Fibroblast of skin of scalp (primary cell): ENCODE data around the gene MRPL52.

Source experiments
- DNase-seq: peaks from one replicate; pipeline ENCODE4 v3.0.0-alpha.2; 2013

MRPL52 gene

DNA sequence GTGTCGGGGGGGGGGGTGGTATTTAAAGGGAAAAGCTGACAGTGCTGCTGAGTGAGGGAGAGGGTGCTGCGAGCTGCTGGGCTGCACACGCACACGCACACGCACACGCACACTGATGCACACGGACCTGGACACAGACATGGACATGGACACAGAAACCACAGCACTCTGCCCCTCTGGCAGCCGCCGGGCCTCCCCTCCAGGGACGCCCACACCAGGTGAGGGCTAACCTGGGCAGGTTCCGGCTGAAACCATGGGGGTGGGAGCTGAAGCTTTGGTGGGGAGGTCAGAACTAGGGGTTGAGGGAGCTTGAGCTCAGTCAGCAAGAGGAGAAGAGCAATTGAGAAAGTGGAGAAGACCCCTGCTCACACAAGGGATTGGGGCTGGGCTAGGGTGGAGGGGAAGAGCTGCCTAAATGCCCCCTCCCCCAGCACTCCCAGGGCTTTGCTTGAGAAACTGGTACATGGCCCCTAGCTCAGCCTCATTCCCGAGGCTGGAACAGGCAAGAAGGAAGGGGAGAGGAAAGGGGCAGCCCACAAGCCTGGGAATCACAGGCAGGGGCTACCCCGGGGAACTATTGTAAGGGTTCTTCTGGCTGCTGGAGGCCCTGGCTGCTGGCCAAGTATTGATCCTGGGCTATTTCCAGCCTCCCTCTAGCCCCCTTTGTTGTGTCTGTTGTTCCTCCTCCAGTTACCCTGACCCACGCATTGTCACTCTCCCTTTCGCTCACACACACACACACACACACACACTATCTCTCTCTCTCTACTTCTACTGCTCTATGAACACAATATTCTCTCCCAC is 53.7 kb downstream of the MRPL52 start, which contains the start of gene REM2:
Gene REM2 (plus strand): TSS at position 50 of the 804 bp plus-strand sequence. CDS start 66 bp downstream, at position 116.
- DNase-seq: no peak

DNA sequence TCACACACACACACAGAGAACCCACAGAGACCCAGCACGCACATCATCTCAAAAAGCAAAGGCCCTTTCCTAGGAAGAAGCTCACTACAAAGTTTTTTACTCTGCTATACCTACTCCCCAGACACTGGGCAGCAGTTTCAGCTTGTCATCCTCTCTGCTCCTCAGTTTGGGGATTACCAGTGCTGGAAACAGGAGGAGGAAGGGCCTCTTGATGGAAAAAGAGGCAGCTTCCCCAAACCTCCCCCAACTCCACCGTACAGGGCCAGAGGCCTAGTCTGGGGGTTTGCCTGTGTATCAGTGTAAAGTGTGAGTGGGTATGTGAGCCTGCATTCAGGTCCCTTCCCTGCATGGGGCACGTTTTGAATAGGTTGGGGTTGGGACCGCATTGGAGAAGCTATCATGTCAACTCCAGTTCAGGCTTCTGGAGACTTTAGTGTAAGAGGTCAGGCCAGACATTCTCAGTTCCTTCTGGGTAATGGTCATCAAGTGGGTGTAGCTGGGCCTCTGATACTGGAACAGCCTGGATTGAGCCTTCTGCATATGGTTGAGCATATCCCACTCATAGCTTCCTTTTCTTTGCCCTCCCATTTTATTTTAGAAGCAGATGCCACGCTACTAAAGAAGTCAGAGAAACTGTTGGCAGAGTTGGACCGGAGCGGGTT is 54.5 kb downstream of the MRPL52 start:
- DNase-seq: no peak
